ENCODE measurements around the gene BID. TPM values are rescaled to one million over a fixed set of nuclear protein-coding genes. Genes with fewer than 3 reads are reported as not detected.

BID gene
- total RNA-seq, 4 donors from 2014 or later: 4.6 to 18.3 (median 14.9) TPM

DNA sequence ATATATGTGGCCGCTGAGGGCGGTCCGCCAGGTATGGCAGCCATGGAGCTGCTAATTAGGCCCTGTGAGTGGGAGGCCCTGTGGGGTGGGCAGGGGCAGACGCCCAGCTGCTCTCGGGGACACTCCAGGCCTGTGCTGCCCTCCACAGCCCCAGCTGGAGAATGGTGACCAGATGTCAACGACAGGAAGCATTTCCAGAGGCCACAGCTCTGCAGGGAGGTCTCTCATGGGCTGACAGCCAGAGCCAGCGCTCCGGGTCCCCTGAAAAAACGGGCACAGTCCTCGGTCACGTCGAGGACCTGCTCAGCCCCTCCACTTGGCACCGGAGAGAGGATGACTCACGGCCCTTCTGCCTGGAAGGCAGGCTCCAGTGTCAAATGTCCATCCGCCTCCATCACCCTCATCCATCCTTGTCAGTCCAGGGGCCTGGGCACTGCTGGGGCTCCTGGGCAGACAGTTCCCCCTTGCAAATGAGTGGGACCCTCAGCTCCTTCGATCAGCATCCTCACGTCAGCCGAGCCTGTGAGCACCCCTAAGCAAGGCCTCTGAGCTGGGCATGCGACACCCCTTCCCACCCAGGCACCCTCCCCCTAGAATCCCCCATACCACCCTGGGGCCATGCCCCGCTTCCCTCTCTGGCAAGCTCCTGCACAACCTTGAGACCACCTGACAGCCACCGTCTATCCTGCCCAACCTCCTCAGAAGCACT, 1.9 kb downstream of the BID start:
- Histone ChIP-seq H3K27ac (no peak overlapping the region), H3K9me3 (no peaks in the 10 kb centered on the region), H3K4me3 (replicated peaks in 1 of 3) (no peak overlapping the region), H3K4me1 (peaks cover 8 to 14% of the 10 kb centered on the region in 2 donors), H3K36me3 (no peaks in the 10 kb centered on the region), H3K27me3 (no peaks in the 10 kb centered on the region)
- intact Hi-C loops (cut with DNase I): no loop called here
- DNase-seq: no peak
- TF ChIP-seq POLR2A (IDR thresholded peaks at IDR 0.05): no peak
- TF ChIP-seq, protein P1, sequence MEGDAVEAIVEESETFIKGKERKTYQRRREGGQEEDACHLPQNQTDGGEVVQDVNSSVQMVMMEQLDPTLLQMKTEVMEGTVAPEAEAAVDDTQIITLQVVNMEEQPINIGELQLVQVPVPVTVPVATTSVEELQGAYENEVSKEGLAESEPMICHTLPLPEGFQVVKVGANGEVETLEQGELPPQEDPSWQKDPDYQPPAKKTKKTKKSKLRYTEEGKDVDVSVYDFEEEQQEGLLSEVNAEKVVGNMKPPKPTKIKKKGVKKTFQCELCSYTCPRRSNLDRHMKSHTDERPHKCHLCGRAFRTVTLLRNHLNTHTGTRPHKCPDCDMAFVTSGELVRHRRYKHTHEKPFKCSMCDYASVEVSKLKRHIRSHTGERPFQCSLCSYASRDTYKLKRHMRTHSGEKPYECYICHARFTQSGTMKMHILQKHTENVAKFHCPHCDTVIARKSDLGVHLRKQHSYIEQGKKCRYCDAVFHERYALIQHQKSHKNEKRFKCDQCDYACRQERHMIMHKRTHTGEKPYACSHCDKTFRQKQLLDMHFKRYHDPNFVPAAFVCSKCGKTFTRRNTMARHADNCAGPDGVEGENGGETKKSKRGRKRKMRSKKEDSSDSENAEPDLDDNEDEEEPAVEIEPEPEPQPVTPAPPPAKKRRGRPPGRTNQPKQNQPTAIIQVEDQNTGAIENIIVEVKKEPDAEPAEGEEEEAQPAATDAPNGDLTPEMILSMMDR (IDR thresholded peaks at IDR 0.05): no peak
- 72 to 73% methylated on average over 16 to 17 of the region's 21 CpGs for WGBS, 2 donors

DNA sequence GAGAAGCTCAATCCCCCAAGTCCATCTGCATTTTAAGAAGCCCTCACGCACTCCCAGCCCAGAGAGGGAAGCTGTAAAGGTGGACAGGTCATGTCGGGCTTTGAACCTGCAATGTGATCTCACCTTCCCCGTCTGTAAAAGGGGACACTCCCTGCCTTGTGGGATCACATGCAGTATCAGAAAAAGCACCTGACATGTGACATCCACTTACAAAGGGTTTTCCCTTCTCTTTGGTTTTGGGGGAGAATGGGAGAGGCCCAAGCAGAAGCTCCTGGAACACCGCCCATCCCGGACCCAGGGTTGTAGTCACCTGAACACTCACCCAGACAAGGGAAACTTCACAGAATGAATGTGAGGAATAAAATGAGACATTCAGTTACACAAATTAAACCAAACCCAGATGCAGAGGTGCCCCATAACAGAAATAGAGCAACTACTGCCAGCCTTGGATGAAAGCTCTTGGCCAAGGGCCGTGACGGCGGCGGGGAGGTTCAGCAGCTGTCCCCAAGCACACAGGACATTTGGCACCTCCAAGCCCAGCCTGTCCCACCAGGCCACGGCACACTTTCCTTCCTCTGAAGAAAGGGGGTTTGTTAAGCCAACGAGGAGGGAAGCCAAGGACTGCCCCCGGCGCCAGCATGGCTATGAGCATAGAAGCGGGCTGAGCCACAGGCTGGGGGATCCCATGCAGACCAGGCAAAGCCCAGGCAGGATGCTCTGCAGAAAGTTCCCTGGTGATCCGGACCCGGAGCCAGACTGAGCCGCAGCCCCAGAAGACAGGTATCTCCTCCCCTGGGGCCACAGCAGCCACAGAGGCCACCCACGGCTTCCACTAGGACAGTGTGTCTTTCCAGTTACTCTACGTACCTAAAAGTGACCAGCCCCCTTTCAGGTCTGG, 3.8 kb downstream of the BID start:
- no peaks in the 10 kb centered on the region for H3K9me3 ChIP-seq
- no peak for DNase-seq
- H3K27ac ChIP-seq: no peak overlapping the region
- H3K27me3 ChIP-seq: no peaks in the 10 kb centered on the region
- TF ChIP-seq POLR2A (IDR thresholded peaks at IDR 0.05): no peak
- TF ChIP-seq, protein P1 (IDR thresholded peaks at IDR 0.05): no peak
- intact Hi-C loops (cut with DNase I): no loop called here
- H3K4me1 ChIP-seq: peaks cover 8 to 14% of the 10 kb centered on the region in 2 donors
- WGBS, 2 donors: 91 to 92% methylated on average over 15 to 19 of the region's 19 CpGs
- H3K36me3 ChIP-seq: no peaks in the 10 kb centered on the region
- H3K4me3 ChIP-seq (replicated peaks in 1 of 3): no peak overlapping the region

DNA sequence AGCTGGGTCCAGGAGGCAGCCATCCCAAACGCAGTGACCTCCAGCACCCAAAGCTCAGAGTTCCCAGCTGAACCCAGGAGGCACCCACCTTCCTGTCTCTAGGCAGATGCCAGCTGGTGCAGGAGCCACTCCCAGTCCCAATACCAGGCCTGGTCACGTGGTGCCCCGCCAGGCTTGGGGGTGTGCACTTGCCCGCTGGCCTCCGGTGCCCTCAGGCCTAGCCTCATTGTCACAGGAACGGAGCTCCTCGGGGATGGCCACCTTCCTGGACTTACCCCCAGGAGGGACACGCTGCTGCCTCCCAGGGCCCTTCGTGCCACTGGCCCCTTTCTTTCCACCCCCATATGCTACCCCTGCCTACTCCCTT, 4.6 kb downstream of the BID start:
- Histone ChIP-seq H3K27me3 (no peaks in the 10 kb centered on the region), H3K27ac (no peak overlapping the region), H3K4me3 (replicated peaks in 1 of 3) (no peak overlapping the region), H3K9me3 (no peaks in the 10 kb centered on the region), H3K4me1 (peaks cover 8 to 12% of the 10 kb centered on the region in 2 donors), H3K36me3 (no peaks in the 10 kb centered on the region)
- intact Hi-C loops (cut with DNase I): no loop called here
- no peak for TF ChIP-seq POLR2A (IDR thresholded peaks at IDR 0.05)
- TF ChIP-seq, protein P1 (IDR thresholded peaks at IDR 0.05): no peak
- 94 to 98% methylated on average over 6 of the region's 9 CpGs for WGBS, 2 donors
- no peak for DNase-seq

DNA sequence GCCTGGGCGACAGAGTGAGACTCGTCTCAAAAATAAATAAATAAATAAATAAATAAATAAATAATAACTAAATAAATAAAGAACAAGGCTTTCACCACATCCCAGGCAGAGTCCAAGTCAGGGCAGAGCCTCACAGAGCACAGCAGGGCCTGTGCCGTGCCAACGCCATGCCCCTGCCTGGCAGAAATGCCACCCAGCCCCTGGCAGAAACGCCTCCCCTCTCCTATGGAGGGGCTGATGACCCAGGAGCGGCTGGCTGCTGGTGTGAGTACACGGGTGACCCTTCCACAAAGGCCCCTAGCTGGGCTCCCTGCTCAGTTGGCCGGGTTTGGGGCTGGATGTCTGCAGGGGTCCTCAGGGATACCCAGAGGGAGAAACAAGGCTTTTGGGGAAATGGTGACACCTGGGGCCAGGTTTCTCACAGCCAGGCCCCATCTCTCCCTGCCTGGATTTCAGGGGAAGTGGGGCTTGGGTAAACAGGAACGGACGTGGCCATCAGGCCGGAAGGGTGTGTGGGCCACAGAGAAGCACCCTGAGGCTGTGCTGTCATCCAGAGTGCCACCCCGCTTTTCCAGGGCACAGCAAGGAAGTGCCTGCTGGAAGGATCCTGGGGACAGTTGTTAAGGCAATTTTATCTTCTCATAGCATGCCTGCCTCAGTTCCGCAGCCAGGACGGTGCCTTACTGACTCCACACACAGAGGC, 5.1 kb downstream of the BID start:
- H3K9me3 ChIP-seq: no peaks in the 10 kb centered on the region
- H3K36me3 ChIP-seq: no peaks in the 10 kb centered on the region
- no peak for DNase-seq
- no peak for TF ChIP-seq POLR2A (IDR thresholded peaks at IDR 0.05)
- TF ChIP-seq, protein P1 (IDR thresholded peaks at IDR 0.05): no peak
- WGBS, 2 donors: 93 to 96% methylated on average over 11 of the region's 14 CpGs
- H3K27ac ChIP-seq: no peak overlapping the region
- H3K27me3 ChIP-seq: no peaks in the 10 kb centered on the region
- peaks cover 8 to 10% of the 10 kb centered on the region in 2 donors for H3K4me1 ChIP-seq
- no peak overlapping the region for H3K4me3 ChIP-seq (replicated peaks in 1 of 3)
- intact Hi-C loops (cut with DNase I): no loop called here
